Stimulated activated CD4-positive, alpha-beta T cell treated with anti-CD3 and anti-CD28 coated beads, Interleukin-4, amount 100 ng/mL, for 4 hours (primary cell): ENCODE data around the gene SPATA13.

Source experiments
- DNase-seq, 2 experiments: peaks; one replicate each; pipeline ENCODE4 v3.0.0-alpha.2; 2020

SPATA13 gene

DNA sequence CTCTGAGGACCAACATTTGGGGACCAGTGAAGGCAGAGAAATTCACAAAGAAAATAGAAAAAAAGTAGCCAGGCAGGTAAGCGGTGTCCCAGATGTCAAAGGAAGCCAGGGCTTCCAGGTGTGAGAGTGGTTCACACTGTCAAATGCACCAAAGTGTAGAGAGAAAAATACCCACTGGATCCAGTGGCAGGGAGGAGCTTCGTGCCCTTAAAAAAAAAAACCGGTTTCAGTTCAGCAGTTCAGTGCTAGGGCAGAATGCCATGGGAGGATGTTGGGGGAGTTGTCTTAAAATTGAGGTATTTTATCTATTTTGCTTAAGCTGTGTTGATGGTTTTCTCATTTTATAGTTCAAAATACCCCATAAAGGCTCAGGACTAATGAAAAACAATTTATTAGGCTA is 101.0 kb downstream of the SPATA13 start:
- DNase-seq, result peak in 1 of 2 experiments; percentile 31

DNA sequence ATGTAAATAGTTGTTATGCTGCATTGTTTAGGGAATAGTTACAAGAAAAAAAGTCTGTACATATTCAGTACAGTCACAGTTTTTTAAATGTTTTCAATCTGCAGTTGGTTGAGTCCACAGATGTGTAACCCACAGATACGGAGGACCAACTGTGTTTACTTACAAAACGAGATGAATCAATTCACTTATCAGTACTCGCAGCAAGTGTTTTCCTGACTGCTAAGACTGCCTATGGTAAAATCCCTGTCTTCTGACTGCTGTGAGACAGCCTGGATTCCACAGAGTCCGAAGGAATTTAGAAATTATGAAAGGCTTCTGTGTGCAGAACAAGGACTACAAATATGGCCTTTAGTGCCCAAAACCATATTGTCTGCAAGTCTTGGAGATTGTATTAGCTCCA is 103.1 kb downstream of the SPATA13 start:
- DNase-seq, result no peak

DNA sequence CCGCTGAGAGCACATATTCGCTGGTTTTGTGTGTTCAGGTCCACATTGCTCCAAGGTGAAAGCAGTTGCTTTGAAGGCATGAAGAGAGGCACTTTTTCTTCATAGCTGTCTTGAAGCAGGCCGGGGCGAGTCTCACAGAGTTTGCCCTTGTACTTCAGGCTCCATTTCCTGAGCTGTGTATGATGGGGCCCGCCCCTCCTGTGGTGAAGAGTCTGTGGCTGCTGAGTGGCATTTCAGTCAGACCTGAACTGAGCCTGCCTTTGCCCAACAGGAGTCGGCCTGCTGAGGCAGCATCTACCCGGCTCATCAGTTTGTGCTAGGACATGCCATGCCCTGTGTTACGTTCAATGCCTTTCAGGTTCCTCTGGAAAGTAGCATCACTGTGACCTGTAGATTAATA is 104.5 kb downstream of the SPATA13 start:
- DNase-seq, result peak; percentile 62 to 75

DNA sequence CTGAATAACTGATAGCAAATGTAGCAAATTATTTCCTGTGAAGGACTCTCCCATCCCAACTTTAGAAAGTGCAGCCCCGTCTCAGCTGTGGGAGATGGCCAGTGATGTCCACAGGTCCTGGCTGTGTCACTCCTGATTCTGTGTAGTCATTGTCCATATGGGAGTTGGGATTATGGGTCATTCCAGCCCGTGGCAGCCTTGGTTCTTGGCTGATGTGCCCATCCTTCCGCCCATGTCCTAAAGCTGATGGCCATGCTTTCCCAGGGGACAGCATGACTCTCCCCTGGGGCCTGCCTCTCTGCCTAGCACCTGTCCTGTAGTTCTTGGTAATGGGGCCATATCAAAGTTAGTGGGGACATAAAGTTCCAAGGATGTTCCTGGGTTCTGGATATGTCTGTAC is 104.9 kb downstream of the SPATA13 start:
- DNase-seq, result no peak

DNA sequence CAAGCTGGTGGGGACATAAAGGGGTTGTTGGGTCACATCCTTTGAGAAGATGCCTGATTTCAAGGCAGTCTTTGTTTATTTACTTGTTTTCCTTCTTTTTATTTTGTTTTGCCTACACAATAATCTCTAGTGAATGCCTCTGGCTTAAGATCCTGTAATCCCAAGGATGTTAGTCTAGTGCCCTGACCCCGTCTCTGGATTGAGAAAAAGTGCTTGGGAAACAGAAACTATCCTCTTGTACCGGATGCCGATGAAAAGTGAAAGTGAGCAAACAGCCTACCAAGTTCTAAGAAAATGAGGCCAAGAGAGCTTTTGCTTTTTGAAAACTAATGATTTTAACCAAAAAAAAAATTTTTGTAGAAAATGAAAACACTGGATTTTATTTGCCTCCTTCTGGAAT is 106.8 kb downstream of the SPATA13 start:
- DNase-seq, result no peak

DNA sequence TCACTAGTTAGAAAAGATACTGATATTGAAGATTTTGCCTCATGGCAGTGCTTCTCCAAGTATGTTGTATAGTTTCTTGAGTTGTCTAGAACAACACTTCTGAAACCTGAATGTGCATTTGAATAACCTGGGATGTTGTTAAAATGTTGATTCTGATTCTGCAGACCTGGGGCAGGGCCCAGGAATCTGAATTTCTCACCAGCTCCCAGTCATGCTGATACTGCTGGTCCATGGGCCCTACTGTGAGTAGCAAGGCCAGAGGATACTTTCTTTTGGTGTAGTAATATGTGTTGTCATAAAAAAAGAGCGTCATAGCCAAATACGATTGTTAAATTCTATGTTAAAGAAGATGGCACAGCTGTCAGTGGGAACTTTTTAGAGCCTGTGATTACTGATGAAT is 107.3 kb downstream of the SPATA13 start:
- DNase-seq, result no peak

DNA sequence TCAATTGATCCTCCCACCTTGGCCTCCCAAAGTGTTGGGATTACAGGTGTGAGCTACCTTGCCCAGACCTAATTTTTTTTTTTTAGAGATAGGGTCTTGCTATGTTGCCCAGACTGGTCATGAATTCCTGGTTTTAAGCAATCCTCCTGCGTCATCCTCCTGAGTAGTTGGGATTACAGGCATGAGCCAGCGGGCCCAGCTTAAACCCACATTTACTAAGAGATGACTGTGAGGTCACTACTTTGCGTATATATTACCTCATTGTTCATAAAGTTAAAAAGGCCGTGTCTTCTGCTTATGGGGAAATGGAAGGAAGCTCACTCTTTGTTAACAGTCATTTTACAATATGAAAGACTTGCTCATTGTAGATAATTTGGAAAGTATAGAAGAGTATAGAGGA is 109.3 kb downstream of the SPATA13 start:
- no peak for DNase-seq

DNA sequence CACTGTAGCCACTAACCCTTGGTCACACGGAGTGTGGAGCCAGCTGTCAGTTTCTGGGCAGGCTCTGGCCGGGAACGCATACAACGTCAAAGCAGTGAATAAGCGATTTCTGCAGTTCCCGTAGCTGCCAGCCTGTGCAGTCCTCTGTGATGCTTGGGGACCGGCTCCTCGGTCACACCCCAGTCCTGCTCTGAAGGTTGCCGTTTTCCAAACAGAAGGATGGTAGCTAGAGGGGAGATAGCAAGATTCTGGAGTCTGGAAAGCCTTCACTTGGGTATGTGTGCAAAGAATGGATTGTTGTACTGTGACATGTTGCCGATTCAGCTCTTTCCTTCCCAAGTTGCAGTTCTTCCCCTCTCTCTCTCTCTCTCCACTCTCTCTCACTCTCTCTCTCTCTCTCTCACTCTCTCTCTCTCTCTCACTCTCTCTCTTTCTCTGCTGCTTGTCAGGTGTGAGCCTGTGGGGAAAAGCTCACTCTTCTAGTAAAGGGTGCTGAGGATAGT is 110.2 kb downstream of the SPATA13 start:
- DNase-seq, result peak; percentile 37 to 40

DNA sequence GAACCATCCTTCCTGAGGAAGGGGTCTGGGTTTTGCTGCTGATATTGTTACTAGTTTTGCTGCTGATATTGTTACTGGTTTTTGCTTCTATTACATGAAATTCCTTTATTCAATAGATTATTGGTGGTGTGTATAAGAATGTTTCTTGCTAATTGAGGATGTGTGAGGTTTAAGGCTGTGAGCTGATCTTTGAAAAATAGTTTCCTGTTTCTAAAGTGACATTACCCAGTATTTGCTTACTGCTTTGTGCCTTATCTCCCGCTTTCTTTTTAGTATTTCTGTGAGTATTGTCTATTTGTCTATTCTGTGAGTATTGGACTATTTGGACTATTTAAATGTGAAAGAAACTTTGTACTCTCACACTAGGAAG is 110.7 kb downstream of the SPATA13 start:
- DNase-seq, result no peak

DNA sequence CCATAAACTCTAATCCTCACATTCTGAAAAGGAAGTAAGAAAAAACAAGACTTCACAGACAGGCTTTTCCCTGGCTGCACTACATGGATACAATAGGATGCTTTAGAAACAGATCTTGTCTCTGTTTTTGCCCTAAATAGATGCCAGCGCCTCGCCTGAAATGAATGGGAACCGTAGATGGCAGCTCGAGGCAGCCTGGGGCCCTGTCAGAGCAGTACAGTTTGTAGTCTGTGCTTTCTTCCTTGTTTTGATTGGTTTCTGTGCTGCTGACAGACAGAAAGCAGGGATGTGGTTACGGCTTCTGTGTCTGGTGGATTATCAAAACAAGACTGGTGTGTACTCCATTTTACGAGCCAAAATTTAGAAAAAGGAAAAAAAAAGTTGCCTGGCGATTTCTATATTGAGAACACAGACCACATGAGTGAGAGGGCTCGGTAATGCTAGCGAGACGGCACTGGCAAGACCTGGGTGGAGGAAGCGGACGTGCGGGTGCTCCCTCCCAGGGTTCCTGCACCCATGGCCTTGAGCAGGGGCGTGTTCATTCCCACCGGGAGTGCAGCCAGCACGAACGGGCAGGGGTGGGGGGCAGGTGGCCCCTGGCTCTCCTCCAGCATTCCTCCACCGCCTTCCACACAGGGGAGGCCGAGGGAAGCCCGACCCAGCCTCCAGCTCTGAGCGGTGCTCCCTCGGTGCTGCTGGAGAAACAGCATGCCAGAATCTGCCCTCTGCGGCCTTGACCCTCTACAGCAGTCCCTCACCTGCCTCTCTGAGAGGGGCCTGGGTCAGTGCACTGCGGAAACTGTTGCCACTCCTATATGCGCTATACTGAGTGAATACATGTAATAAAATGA is 111.3 kb downstream of the SPATA13 start:
- peak; percentile 24 to 41 for DNase-seq

DNA sequence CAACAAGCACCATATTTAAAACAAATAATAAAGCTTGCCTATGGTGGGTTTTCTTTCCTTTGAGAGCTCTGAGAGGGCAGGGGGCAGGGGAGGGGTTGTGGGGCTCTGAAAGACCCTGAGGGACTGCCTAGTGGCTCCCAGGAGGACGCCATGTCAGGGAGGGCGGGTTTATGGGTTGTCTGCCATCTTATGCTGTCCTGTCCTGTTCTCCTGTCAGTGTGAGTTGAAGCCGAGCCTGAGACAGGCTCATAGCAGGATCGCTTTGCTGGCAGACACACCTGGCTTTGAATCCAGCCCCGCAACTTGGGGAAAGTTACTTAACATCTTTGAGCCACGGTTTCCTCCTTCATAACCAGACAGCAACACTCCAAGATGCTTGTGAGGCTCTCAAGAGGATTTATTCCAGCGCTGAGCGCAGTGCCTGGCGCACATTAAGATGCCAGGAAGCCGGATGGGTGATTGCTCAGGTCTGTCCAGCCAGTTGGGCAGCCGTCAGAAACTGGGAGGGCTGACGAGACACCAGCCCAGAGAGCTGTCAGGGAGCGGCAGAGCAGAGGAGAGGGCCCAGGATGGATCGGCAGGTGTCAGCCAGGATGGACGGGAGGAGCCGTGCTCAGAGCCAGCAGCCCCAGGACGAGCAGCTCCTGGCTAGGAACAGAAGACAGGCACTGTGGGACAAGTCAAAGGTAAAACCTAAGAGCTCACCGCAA is 112.1 kb downstream of the SPATA13 start:
- no peak for DNase-seq

DNA sequence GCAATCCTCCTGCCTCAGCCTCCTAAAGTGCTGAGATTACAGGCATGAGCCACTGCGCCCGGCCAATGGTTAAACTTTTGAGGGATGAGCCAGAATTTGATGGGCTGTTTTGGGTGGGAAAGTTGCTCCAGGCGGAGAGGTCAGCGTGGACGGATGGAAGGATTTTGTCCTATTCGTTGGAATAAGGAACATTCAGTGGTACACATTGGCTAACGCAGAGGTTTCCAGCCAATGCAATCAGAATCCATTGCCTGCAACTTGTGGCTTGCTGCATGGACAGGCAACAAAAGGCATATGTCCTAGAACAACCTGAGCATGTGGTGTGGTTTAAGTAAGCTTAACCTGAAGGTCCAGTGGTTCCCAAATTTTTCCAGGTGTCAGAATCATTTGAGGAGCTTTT is 113.4 kb downstream of the SPATA13 start:
- no peak for DNase-seq

DNA sequence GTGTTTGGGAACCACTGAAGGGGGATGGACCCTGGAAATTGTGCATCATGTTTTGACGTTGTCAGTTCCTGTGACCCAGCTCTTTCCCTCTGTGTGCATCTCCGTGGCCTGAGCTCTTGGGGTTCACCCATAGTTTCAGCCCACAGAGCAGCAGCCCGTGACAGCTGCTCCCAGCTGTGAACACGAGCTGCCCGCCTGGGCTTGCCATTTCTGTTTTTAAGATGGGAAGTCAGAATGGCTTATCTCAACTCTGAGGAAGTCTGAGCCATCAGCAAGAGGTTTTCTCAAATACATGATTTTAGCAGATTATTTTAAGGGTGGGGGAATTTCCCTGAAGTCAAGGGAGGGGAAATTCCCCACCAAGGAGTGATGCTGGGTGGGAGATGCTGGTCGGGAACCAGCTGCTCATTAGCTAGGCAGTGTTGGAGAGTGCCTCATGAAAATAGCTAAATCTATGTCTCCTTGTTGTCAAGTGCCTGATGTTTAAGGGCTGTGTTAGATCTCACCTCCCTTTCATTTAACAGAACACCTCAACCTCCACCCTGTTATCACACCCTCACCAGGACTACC is 114.0 kb downstream of the SPATA13 start:
- DNase-seq, result peak; percentile 53 to 78

DNA sequence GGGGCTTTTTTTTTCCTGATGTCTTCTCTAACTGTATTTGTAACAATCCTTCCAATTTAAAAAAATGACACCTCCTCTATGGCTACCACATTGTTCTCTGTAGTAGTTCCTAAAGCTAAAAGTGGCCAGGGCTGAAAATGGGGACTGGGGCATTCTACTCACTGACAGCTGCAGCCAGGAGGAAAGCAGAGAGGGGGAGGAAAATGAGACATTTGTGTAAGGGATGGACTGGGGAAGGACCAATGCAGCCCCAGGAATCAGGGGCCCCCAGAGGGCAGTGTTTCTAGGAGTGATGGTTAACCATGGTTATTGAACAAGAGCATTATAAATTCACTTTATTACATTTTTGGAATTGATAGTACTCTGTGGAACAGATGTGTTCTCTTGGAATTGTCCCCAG is 114.5 kb downstream of the SPATA13 start:
- no peak for DNase-seq

DNA sequence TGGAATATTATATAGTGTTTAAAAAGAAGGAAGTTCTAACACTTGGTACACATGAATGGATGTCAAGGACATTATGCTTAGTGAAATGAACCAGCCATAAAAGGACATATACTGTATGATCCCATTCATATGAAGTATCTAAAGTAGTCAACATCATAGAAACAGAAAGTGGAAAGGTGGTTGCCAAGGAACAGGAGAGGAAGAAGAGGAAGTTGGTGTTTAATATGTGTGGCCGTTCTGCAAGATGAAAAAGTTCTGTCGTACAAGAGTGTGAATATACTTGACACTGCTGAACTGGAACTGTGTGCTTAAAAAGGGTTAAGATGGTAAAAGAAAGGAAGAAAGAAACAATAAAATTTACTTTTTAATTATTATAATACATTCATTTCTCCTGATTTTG is 115.8 kb downstream of the SPATA13 start:
- no peak for DNase-seq

DNA sequence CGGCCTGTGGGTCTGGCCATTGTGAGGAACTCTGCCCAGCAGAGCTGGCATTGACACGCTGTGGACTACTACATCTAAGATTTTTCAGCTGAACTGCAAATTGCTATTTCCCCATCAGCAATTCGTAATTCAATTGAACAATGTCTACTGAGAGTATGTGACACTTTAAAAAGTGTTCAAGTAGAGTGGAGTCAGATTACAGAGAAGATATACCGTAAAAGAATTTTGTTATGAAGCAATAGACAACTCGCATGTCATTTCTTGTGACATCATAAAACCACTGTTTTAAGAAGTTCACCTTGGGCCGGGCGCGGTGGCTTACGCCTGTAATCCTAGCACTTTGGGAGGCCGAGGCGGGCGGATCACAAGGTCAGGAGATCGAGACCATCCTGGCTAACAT is 116.3 kb downstream of the SPATA13 start:
- no peak for DNase-seq

DNA sequence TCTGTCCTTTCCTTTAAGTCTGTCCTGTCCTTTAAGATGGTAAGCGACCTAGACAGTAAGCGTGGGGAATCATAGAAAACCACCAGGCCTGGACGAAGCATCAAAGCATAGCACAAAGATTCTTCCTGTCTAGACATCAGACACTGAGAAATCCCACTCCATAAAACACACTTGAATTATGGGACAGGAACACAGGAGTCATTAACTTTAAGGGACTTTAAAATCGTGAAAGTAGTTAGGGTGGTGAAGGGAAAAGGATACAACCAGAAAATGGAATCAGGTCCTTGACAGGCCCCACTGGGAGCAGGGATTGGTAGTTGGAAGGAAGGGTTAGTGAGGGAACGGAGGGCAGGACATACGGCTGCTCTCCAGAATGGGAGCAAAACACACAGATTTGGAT is 117.2 kb downstream of the SPATA13 start:
- DNase-seq, result no peak

DNA sequence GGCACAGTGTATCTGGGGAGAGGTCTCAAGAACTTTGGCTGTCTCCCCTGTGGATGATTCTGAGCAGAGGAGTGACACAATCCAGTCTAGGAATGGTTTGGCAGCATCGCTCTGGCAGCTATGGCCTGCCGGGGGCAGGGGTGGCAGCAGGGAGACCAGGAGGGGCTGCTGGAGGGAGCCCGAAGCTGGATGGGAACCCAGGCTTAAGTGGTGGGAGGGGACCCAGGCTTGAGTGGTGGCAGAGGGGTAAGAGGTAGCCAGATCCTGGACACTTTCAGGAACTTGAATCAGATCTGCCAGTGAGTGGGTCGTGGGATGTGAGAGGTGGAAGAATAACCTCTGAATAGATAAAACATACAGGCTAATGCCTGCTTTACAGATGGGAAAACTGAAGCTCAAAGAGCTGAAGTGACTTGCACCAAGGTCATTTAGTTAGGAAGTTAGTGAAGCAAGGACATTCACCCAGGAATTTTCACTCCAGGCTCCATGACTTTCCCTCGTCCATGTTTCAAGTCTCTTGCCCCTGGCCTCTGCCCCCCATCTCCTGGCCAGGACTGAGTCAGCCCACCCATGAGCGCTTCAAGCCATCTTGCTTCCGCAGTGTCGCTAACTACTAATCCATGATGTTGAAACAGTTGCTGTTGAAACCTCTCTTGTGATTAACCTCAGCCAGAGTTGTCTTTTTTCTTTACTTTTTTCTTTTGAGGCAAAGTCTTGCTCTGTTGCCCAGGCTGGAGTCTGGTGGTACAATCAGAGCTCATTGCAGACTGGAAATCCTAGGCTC is 119.0 kb downstream of the SPATA13 start:
- DNase-seq, result no peak

DNA sequence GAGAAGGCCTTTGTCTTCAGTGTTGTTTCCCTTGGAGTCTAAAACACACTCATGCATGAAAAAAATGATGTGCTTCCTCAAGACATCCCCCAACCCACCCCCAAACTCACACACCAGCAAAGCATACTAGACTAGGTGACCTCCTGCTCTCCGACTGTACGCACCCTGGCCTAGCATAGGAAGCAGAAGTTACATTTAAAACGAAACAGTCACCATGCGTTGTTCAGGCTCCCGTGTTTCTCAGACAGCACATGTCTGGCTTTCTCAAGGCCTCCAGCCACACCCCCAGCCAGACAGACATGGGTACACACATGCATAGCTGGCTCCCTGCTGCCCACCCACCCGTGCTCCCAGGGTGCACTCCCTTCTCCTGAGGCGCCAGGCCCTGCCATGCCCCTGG is 120.2 kb downstream of the SPATA13 start:
- DNase-seq, result no peak

DNA sequence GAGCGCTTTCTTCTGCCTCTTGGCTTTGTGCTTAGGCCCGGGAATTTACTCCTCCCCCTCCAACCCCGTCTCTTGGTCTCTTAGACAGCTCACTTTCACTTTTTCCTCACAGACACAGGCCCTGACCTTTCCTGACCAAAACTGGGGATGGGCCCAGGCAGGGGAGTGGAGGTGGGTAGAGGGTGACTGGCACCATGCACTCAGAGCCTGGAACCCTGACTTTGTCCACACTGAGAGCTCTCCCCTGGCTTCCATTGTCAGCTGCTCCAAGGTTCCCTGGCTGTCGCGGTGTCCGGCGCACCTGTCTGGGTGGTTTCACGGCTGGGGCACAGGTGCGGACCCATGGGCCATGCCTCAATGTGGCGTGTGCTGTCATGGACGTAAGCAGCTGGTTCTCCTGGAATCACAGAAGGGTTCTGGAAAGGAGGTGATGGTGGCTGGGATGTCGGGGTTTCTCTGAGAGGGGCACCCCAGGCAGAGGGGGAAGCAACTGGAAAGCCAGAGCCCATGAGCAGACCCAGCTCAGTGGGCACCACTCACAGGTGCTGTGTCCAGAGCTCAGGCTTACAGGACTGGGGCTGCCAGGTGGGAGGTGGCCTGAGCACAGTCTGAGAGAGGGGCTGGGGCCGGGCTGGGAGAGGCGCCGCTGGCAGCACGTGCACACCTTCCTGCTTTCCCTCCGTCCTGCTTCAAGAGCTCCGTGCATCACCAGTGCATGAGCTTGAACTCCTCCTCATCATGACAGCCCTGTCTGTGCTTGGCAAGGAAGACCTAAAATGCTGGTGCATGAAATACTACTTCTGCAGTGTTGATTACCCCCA is 120.9 kb downstream of the SPATA13 start:
- no peak for DNase-seq

DNA sequence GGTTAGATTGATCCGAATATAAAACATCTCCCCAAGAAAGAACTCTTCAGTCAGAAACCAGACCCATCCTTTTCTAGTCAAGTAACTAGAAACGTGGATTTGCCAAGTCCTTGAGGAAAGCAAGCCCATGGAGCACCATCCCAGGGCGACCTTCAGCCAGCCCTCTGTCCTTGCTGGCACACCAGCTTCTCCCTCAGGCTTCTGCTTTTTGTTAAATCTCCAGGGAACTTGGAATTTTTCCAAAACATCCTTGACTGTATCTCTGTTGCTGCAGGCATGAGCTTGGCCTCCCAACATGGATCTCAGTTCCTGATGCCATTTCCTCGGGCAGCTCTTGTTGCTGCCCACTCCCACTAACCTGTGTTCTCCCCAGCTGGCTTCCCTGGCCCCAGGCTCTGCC is 121.7 kb downstream of the SPATA13 start:
- no peak for DNase-seq

DNA sequence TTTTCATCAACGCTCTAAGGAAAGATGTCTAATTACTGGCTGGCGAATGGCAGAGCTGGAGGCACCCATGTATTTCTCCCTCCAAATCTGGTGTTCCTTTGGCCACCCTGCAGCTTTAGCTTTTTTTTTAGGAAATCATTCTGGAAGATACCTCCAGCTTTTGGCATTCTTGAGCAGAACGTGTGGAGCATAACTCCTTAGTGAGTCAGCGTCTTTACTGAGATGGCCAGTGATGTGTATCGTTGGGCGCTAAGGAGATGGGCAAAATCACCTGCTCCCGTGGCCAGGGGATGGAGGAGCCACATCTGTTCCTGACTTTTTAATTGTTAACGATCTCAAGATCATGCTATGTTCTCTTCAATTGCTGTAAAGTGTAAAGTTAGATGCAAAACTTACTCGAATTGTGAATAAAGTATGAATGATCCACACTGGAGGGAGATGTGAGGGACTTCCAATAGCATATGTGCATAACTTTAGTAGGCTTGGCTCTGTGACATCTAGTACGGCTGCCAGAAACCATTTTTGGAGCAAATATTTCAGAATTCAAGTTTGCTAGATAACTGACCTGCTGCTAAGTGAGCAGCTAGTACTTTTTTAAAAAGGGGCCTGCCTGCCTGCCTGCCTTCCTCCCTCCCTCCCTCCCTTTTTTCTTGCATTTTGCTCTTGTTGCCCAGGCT is 124.5 kb downstream of the SPATA13 start:
- no peak for DNase-seq
